CD14-positive monocyte (primary cell): ENCODE data around the gene TCF25. TPM values are rescaled to one million over a fixed set of nuclear protein-coding genes. Genes with fewer than 3 reads are reported as not detected.

Source experiments
- DNase-seq, 3 donors: peaks; one replicate each; pipeline ENCODE4 v3.0.0-alpha.2; 2011 to 2022
- H2AFZ ChIP-seq: 2 replicates; pipeline ENCODE4 v1.6.0; 2012; ENCODE audit warnings: mild to moderate bottlenecking, low read depth, low read length, inconsistent platforms; ENCODE audit not compliant: insufficient read depth, poor library complexity, severe bottlenecking
- H3K27ac ChIP-seq, 2 donors: 1 replicate in 1 of 2; 2 replicates in 1 of 2; pipeline ENCODE4 v1.5.1; 2012 to 2013; ENCODE audit warnings: low read length in 2 of 2, control low read depth in 1 of 2, inconsistent platforms in 1 of 2, low read depth in 1 of 2, mild to moderate bottlenecking in 1 of 2
- H3K27me3 ChIP-seq, 2 donors: one replicate each; pipeline versions ENCODE4 v1.6.0 to v1.6.1; 2011 to 2013; ENCODE audit warnings: low read length in 2 of 2; ENCODE audit not compliant: control insufficient read depth in 2 of 2, insufficient read depth in 2 of 2
- H3K36me3 ChIP-seq, 2 donors: replicated peaks in 1 of 2; 1 replicate in 1 of 2; 2 replicates in 1 of 2; pipeline versions ENCODE4 v1.5.1 to v1.6.1; 2012 to 2013; ENCODE audit warnings: low read length in 2 of 2, control low read depth in 1 of 2, inconsistent platforms in 1 of 2, mild to moderate bottlenecking in 1 of 2; ENCODE audit not compliant: insufficient read depth in 2 of 2, control insufficient read depth in 1 of 2
- H3K4me1 ChIP-seq, 2 donors: 1 replicate in 1 of 2; 2 replicates in 1 of 2; pipeline versions ENCODE4 v1.5.1 to v1.6.1; 2012 to 2013; ENCODE audit warnings: low read length in 2 of 2, control low read depth in 1 of 2, inconsistent platforms in 1 of 2, mild to moderate bottlenecking in 1 of 2, moderate library complexity in 1 of 2; ENCODE audit not compliant: insufficient read depth in 2 of 2, control insufficient read depth in 1 of 2
- H3K4me2 ChIP-seq: replicated peaks from 2 replicates; pipeline ENCODE3; 2012; ENCODE audit warnings: low read length, moderate library complexity, mild to moderate bottlenecking; ENCODE audit not compliant: poor library complexity, severe bottlenecking; ENCODE audit errors: extremely low read depth
- H3K4me3 ChIP-seq, 3 experiments: fragments of 200-600 bp in 1 of 3; sonication (generic) in 1 of 3; replicated peaks in 1 of 3; 1 replicate in 2 of 3; 2 replicates in 1 of 3; pipeline ENCODE4 v1.5.1; 2011 to 2013; ENCODE audit warnings: low read length in 3 of 3, mild to moderate bottlenecking in 3 of 3, control low read depth in 2 of 3, low read depth in 2 of 3, inconsistent platforms in 1 of 3, moderate library complexity in 1 of 3
- H3K79me2 ChIP-seq: 2 replicates; pipeline ENCODE4 v1.6.0; 2012; ENCODE audit warnings: mild to moderate bottlenecking, control low read depth, inconsistent platforms, low read length, moderate library complexity; ENCODE audit not compliant: insufficient read depth
- H3K9ac ChIP-seq: 2 replicates; pipeline ENCODE4 v1.6.0; 2017; ENCODE audit warnings: low read length, mild to moderate bottlenecking; ENCODE audit not compliant: insufficient read depth, poor library complexity, severe bottlenecking
- H3K9me3 ChIP-seq, 2 donors: replicated peaks in 1 of 2; 1 replicate in 1 of 2; 2 replicates in 1 of 2; pipeline versions ENCODE4 v1.5.1 to v1.6.1; 2012 to 2013; ENCODE audit warnings: low read length in 2 of 2, control low read depth in 1 of 2; ENCODE audit not compliant: control insufficient read depth in 1 of 2, insufficient read depth in 1 of 2
- H4K20me1 ChIP-seq: 2 replicates; pipeline ENCODE4 v1.6.0; 2012; ENCODE audit warnings: mild to moderate bottlenecking, low read length, control low read depth, moderate library complexity; ENCODE audit not compliant: insufficient read depth
- H3K27ac Mint-ChIP-seq, 7 donors: one replicate each; pipeline ENCODE4 v1.8.0; 2020; ENCODE audit warnings: mild to moderate bottlenecking in 7 of 7, mixed read lengths in 7 of 7, moderate library complexity in 6 of 7, inconsistent platforms in 2 of 7
- H3K27me3 Mint-ChIP-seq, 3 donors: one replicate each; pipeline ENCODE4 v1.8.0; 2021 to 2022; ENCODE audit warnings: low read depth in 3 of 3, mild to moderate bottlenecking in 3 of 3, mixed read lengths in 3 of 3, moderate library complexity in 3 of 3, inconsistent platforms in 1 of 3
- H3K36me3 Mint-ChIP-seq, 2 donors: one replicate each; pipeline ENCODE4 v1.8.0; 2020; ENCODE audit warnings: mixed read lengths in 2 of 2, inconsistent platforms in 1 of 2, mild to moderate bottlenecking in 1 of 2
- H3K4me1 Mint-ChIP-seq: one replicate; pipeline ENCODE4 v1.8.0; 2020; ENCODE audit warnings: mild to moderate bottlenecking, mixed read lengths
- H3K4me3 Mint-ChIP-seq, 2 donors: one replicate each; pipeline ENCODE4 v1.8.0; 2020; ENCODE audit warnings: mild to moderate bottlenecking in 2 of 2, mixed read lengths in 2 of 2, moderate library complexity in 1 of 2
- H3K9me3 Mint-ChIP-seq, 7 donors: one replicate each; pipeline ENCODE4 v1.8.0; 2020 to 2022; ENCODE audit warnings: mixed read lengths in 7 of 7, mild to moderate bottlenecking in 6 of 7, moderate library complexity in 6 of 7, inconsistent platforms in 2 of 7
- CTCF ChIP-seq: fragments of 200-600 bp; IDR thresholded peaks from one replicate; pipeline ENCODE4 v1.8.0; 2022; ENCODE audit warnings: antibody characterized with exemption, mild to moderate bottlenecking
- WGBS: methylation state at CpG from one replicate; pipeline ENCODE4 v1.1.5; 2013; ENCODE audit warnings: missing lambda C conversion rate; ENCODE audit not compliant: insufficient coverage; 5-methylcytosine and 5-hydroxymethylcytosine counted together
- intact Hi-C, 2 donors: fragments of 100-400 bp; cut with micrococcal nuclease; formaldehyde crosslinking; loops; one replicate each; pipeline versions ENCODE4 v1.15.0 to v1.15.1; 2023
- polyA plus RNA-seq, 3 donors: library from polyadenylated mRNA; depleted of rRNA in 1 of 3; unstranded in 2 of 3; stranded (reverse) in 1 of 3; fragments of 300-500 nt in 2 of 3; fragments of >200 nt in 1 of 3; fragmentation: Illumina TruSeq in 2 of 3; gene quantifications; 1 replicate in 2 of 3; 2 replicates in 1 of 3; pipeline ENCODE4 v1.2.3, GENCODE V29; 2012 to 2021

TCF25 gene
- polyA plus RNA-seq, 3 donors: 98.0 to 231 (median 114) TPM

GRCh38 chr16:89890886-89891657 lies 17.7 kb downstream of the TCF25 start:
- TF ChIP-seq CTCF: no peak
- Histone ChIP-seq H3K27me3 (no peaks in the 10 kb centered on the region), H3K36me3 (peaks cover 85 to 98% of the 10 kb centered on the region in 2 donors), H3K79me2 (peaks cover 2% of the 10 kb centered on the region), H3K27ac (no peak overlapping the region), H3K4me1 (no peaks in the 10 kb centered on the region), H3K4me3 (no peak overlapping the region), H3K9ac (no peak overlapping the region), H2AFZ (no peak overlapping the region), H4K20me1 (peaks cover 71% of the 10 kb centered on the region), H3K9me3 (no peaks in the 10 kb centered on the region), H3K4me2 (no peak overlapping the region)
- Mint-ChIP-seq H3K27me3 (no peaks in the 10 kb centered on the region), H3K36me3 (peaks cover 70 to 93% of the 10 kb centered on the region in 2 donors), H3K4me1 (no peaks in the 10 kb centered on the region), H3K27ac (peak overlapping the region in 2 of 7 donors; percentile 10 to 60), H3K4me3 (no peak overlapping the region), H3K9me3 (no peaks in the 10 kb centered on the region)
- WGBS: 97% methylated on average over 13 of the region's 16 CpGs
- intact Hi-C loops: no loop called here
- no peak for DNase-seq

- DNase-seq: no peak
- Mint-ChIP-seq H3K27ac (no peak overlapping the region), H3K36me3 (peaks cover 69 to 94% of the 10 kb centered on the region in 2 donors), H3K9me3 (no peaks in the 10 kb centered on the region), H3K27me3 (no peaks in the 10 kb centered on the region), H3K4me3 (no peak overlapping the region), H3K4me1 (no peaks in the 10 kb centered on the region)
- no peak overlapping the region for H3K4me3 ChIP-seq
- H3K27ac ChIP-seq: no peak overlapping the region
- H3K36me3 ChIP-seq: peaks cover 88 to 98% of the 10 kb centered on the region in 2 donors
- no peaks in the 10 kb centered on the region for H3K27me3 ChIP-seq
- peaks cover 76% of the 10 kb centered on the region for H4K20me1 ChIP-seq
- H3K9me3 ChIP-seq: no peaks in the 10 kb centered on the region
- peaks cover 2% of the 10 kb centered on the region for H3K79me2 ChIP-seq
- no peaks in the 10 kb centered on the region for H3K4me1 ChIP-seq
- intact Hi-C loops: no loop called here
- 95% methylated on average over 12 of the region's 18 CpGs for WGBS
- H2AFZ ChIP-seq: no peak overlapping the region
- no peak overlapping the region for H3K9ac ChIP-seq
- no peak overlapping the region for H3K4me2 ChIP-seq
- no peak for TF ChIP-seq CTCF
Measured at GRCh38 chr16:89892055-89892630, 18.8 kb downstream of the TCF25 start.
